WERI-Rb-1 (cell line): Measurements from ENCODE around the gene POLA2.
"Not testable (repeated sequence)": the region's sequence is repeated elsewhere in the genome, so short reads cannot be mapped to it uniquely, and the experiment has no call there.

Experiments used
- DNase-seq: peaks from one replicate; pipeline ENCODE4 v3.0.0-alpha.2; 2020
- H3K27ac ChIP-seq: fragments of 250-450 bp; sonication (Bioruptor Pico); 2 replicates; pipeline ENCODE4 v1.5.1; 2020; ENCODE audit warnings: mild to moderate bottlenecking, moderate library complexity
- H3K27me3 ChIP-seq: fragments of 250-450 bp; sonication (Bioruptor Pico); 2 replicates; pipeline ENCODE4 v1.5.1; 2021; ENCODE audit warnings: mild to moderate bottlenecking, low read depth, moderate library complexity; ENCODE audit not compliant: insufficient read depth, severe bottlenecking
- H3K36me3 ChIP-seq: fragments of 250-450 bp; sonication (Bioruptor Pico); 2 replicates; pipeline ENCODE4 v1.5.1; 2020; ENCODE audit warnings: mild to moderate bottlenecking, moderate library complexity
- H3K4me3 ChIP-seq: 2 replicates; pipeline ENCODE4 v1.5.1; 2011; ENCODE audit warnings: low read depth, mild to moderate bottlenecking, control low read depth, low read length
- H3K9me3 ChIP-seq: fragments of 250-450 bp; sonication (Bioruptor Pico); 2 replicates; pipeline ENCODE4 v1.5.1; 2021; ENCODE audit warnings: mild to moderate bottlenecking, moderate library complexity; ENCODE audit not compliant: severe bottlenecking
- CTCF ChIP-seq: IDR thresholded peaks from 2 replicates; pipeline ENCODE4 v1.5.1; 2011; ENCODE audit warnings: low read depth, mild to moderate bottlenecking, control low read depth, inconsistent platforms, low read length

Gene POLA2

GRCh38 chr11:65227879-65228278 is 33.9 kb upstream of the POLA2 start:
- Histone ChIP-seq H3K27ac (no peak overlapping the region), H3K36me3 (no peaks in the 10 kb centered on the region), H3K9me3 (no peaks in the 10 kb centered on the region), H3K27me3 (no peaks in the 10 kb centered on the region), H3K4me3 (no peak overlapping the region)
- no peak for DNase-seq
- no peak for TF ChIP-seq CTCF

GRCh38 chr11:65236194-65237059 is 25.3 kb upstream of the POLA2 start:
- DNase-seq: no peak
- no peak overlapping the region for H3K27ac ChIP-seq
- TF ChIP-seq CTCF: no peak
- no peaks in the 10 kb centered on the region for H3K27me3 ChIP-seq
- H3K36me3 ChIP-seq: no peaks in the 10 kb centered on the region
- no peak overlapping the region for H3K4me3 ChIP-seq
- no peaks in the 10 kb centered on the region for H3K9me3 ChIP-seq

GRCh38 chr11:65238302-65238701 is 23.5 kb upstream of the POLA2 start:
- not testable (repeated sequence) for DNase-seq, H3K4me3 ChIP-seq, H3K27me3 ChIP-seq, H3K36me3 ChIP-seq, H3K27ac ChIP-seq, H3K9me3 ChIP-seq

GRCh38 chr11:65241134-65241533 is 20.6 kb upstream of the POLA2 start:
- Histone ChIP-seq H3K9me3 (no peaks in the 10 kb centered on the region), H3K27ac (no peak overlapping the region; the same call in 1 of the 2 replicates), H3K4me3 (no peak overlapping the region), H3K36me3 (peaks cover 3% of the 10 kb centered on the region; the same call in 1 of the 2 replicates), H3K27me3 (no peaks in the 10 kb centered on the region)
- no peak for DNase-seq
- TF ChIP-seq CTCF: no peak

GRCh38 chr11:65241692-65242091 is 20.1 kb upstream of the POLA2 start:
- no peak for DNase-seq
- no peak for TF ChIP-seq CTCF
- Histone ChIP-seq H3K27ac (no peak overlapping the region; the same call in none of the 2 replicates), H3K36me3 (peaks cover 3% of the 10 kb centered on the region; the same call in 1 of the 2 replicates), H3K27me3 (no peaks in the 10 kb centered on the region), H3K4me3 (no peak overlapping the region), H3K9me3 (no peaks in the 10 kb centered on the region)

GRCh38 chr11:65242389-65242788 is 19.4 kb upstream of the POLA2 start:
- H3K27me3 ChIP-seq: no peaks in the 10 kb centered on the region
- no peak for DNase-seq
- no peak overlapping the region for H3K4me3 ChIP-seq
- peak overlapping the region; percentile 34 for H3K27ac ChIP-seq
- no peak for TF ChIP-seq CTCF
- no peaks in the 10 kb centered on the region for H3K9me3 ChIP-seq
- H3K36me3 ChIP-seq: peaks cover 3% of the 10 kb centered on the region; the same call in 1 of the 2 replicates
